ENCODE results near the gene BCL7B. TPM values are rescaled to one million over a fixed set of nuclear protein-coding genes. Genes with fewer than 3 reads are reported as not detected.
"Not testable (repeated sequence)": the region's sequence is repeated elsewhere in the genome, so short reads cannot be mapped to it uniquely, and the experiment has no call there.

Gene BCL7B
- total RNA-seq, 3 donors from 2014 or later = 29.6 to 93.0 (median 40.6) TPM

- Histone ChIP-seq H3K4me1 (no peaks in the 10 kb centered on the region), H3K36me3 (no peaks in the 10 kb centered on the region), H3K27ac (no peak overlapping the region), H3K4me3 (no peak overlapping the region), H3K27me3 (no peaks in the 10 kb centered on the region), H3K9me3 (no peaks in the 10 kb centered on the region)
- no peak for DNase-seq (ENCODE audit: low spot score in 2 of 2)
- intact Hi-C loops (cut with DNase I; ENCODE audit: low total_unique reads) = no loop called here
- no peak for TF ChIP-seq CTCF (IDR thresholded peaks at IDR 0.05)
- TF ChIP-seq POLR2A (IDR thresholded peaks at IDR 0.05) = no peak
- no peak for TF ChIP-seq POLR2AphosphoS5 (IDR thresholded peaks at IDR 0.05)
These were observed 8.3 kb downstream of the BCL7B start for GRCh38 chr7:73549176-73549575.

GRCh38 chr7:73547841-73548240 lies 9.6 kb downstream of the BCL7B start:
- H3K27me3 ChIP-seq = no peaks in the 10 kb centered on the region
- no peaks in the 10 kb centered on the region for H3K9me3 ChIP-seq
- H3K36me3 ChIP-seq = no peaks in the 10 kb centered on the region
- no peak for TF ChIP-seq POLR2A (IDR thresholded peaks at IDR 0.05)
- no peak for TF ChIP-seq CTCF (IDR thresholded peaks at IDR 0.05)
- no peak for TF ChIP-seq POLR2AphosphoS5 (IDR thresholded peaks at IDR 0.05)
- intact Hi-C loops (cut with DNase I; ENCODE audit: low total_unique reads) = no loop called here
- no peak overlapping the region for H3K27ac ChIP-seq
- no peaks in the 10 kb centered on the region for H3K4me1 ChIP-seq
- no peak for DNase-seq (ENCODE audit: low spot score in 2 of 2)
- no peak overlapping the region for H3K4me3 ChIP-seq

GRCh38 chr7:73544678-73545077 lies 12.8 kb downstream of the BCL7B start:
- no peaks in the 10 kb centered on the region for H3K9me3 ChIP-seq
- no peak overlapping the region for H3K27ac ChIP-seq
- intact Hi-C loops (cut with DNase I; ENCODE audit: low total_unique reads) = no loop called here
- no peak for TF ChIP-seq CTCF (IDR thresholded peaks at IDR 0.05)
- TF ChIP-seq POLR2AphosphoS5 (IDR thresholded peaks at IDR 0.05) = no peak
- no peak for TF ChIP-seq POLR2A (IDR thresholded peaks at IDR 0.05)
- H3K4me1 ChIP-seq = no peaks in the 10 kb centered on the region
- H3K36me3 ChIP-seq = no peaks in the 10 kb centered on the region
- no peak for DNase-seq (ENCODE audit: low spot score in 2 of 2)
- no peak overlapping the region for H3K4me3 ChIP-seq
- no peaks in the 10 kb centered on the region for H3K27me3 ChIP-seq

- Histone ChIP-seq H3K9me3 (no peaks in the 10 kb centered on the region), H3K27me3 (no peaks in the 10 kb centered on the region), H3K4me3 (no peak overlapping the region), H3K27ac (no peak overlapping the region), H3K36me3 (peaks cover 9% of the 10 kb centered on the region), H3K4me1 (no peaks in the 10 kb centered on the region)
- TF ChIP-seq POLR2AphosphoS5 (IDR thresholded peaks at IDR 0.05) = no peak
- no peak for TF ChIP-seq CTCF (IDR thresholded peaks at IDR 0.05)
- no peak for TF ChIP-seq POLR2A (IDR thresholded peaks at IDR 0.05)
- intact Hi-C loops (cut with DNase I; ENCODE audit: low total_unique reads) = no loop called here
- no peak for DNase-seq (ENCODE audit: low spot score in 2 of 2)
These were observed 15.8 kb downstream of the BCL7B start for GRCh38 chr7:73541722-73542121.

- intact Hi-C loops (cut with DNase I; ENCODE audit: low total_unique reads) = no loop called here
- H3K27ac ChIP-seq = no peak overlapping the region
- TF ChIP-seq POLR2A (IDR thresholded peaks at IDR 0.05) = no peak
- TF ChIP-seq POLR2AphosphoS5 (IDR thresholded peaks at IDR 0.05) = no peak
- no peak for TF ChIP-seq CTCF (IDR thresholded peaks at IDR 0.05)
- H3K36me3 ChIP-seq = peaks cover 14% of the 10 kb centered on the region
- no peaks in the 10 kb centered on the region for H3K4me1 ChIP-seq
- no peaks in the 10 kb centered on the region for H3K9me3 ChIP-seq
- DNase-seq (ENCODE audit: low spot score in 2 of 2) = no peak
- no peaks in the 10 kb centered on the region for H3K27me3 ChIP-seq
- no peak overlapping the region for H3K4me3 ChIP-seq
These were observed 17.8 kb downstream of the BCL7B start for GRCh38 chr7:73539709-73540108.

GRCh38 chr7:73538510-73538909 lies 19.0 kb downstream of the BCL7B start:
- H3K4me3 ChIP-seq; H3K27me3 ChIP-seq; DNase-seq (ENCODE audit: low spot score in 2 of 2); H3K4me1 ChIP-seq; H3K27ac ChIP-seq; intact Hi-C loops (cut with DNase I; ENCODE audit: low total_unique reads); H3K9me3 ChIP-seq: not testable (repeated sequence)
- H3K36me3 ChIP-seq = peaks cover 14% of the 10 kb centered on the region

Data from breast epithelium (tissue), 4 donors.